ENCODE data around the gene PTPRJ. TPM values are rescaled to one million over a fixed set of nuclear protein-coding genes. Genes with fewer than 3 reads are reported as not detected.

PTPRJ gene
- total and polyA plus RNA-seq, 2 donors (not counting 3 experiments of a cell fraction or from before 2014, with no cell fraction given), result 3.1 to 7.7 TPM

- CTCF ChIA-PET, result interaction anchor here (1.2 to 1.4 kb wide), 2 partner anchors 9 to 15 kb away, joined by 3 read pairs; no protein-coding TSS in a partner anchor
- intact Hi-C loops (cut with micrococcal nuclease), result no loop called here
- POLR2A ChIA-PET, result no interaction called here
Measured at GRCh38 chr11:48078689-48079088, 98.3 kb downstream of the PTPRJ start.

More at GRCh38 chr11:48078689-48079088, 98.3 kb downstream of the PTPRJ start:
- FAIRE-seq, result no peak
- no peaks in the 10 kb centered on the region for H3K79me2 ChIP-seq (ENCODE audit: control insufficient read depth, insufficient read depth, low read length)
- no peaks in the 10 kb centered on the region for H3K9me1 ChIP-seq (replicated peaks; ENCODE audit: control insufficient read depth, extremely low read depth, insufficient read depth, low read length)
- DNase-seq (ENCODE audit: low read depth, low spot score), result no peak
- H3K4me3 ChIP-seq (replicated peaks in 1 of 3; ENCODE audit: insufficient read depth in 1 of 3, low read depth in 1 of 3, low read length in 3 of 3), result no peak overlapping the region
- TF ChIP-seq CTCF (IDR thresholded peaks at IDR 0.05; ENCODE audit: extremely low read depth in 1 of 2, insufficient read depth in 1 of 2, low read depth in 1 of 2, low read length in 2 of 2), result no peak
- TF ChIP-seq GATA2 (IDR thresholded peaks at IDR 0.05; ENCODE audit: insufficient read depth, insufficient read length, low read depth, low read length), result no peak
- TF ChIP-seq EZH2 (IDR thresholded peaks at IDR 0.05; ENCODE audit: borderline replicate concordance, low read depth, low read length, severe bottlenecking), result no peak
- no peak for TF ChIP-seq FOS (IDR thresholded peaks at IDR 0.05; ENCODE audit: borderline replicate concordance, insufficient read depth, low read length)
- TF ChIP-seq POLR2AphosphoS5 (IDR thresholded peaks at IDR 0.05; ENCODE audit: insufficient read depth, low read depth, low read length), result no peak
- no peak for TF ChIP-seq MYC (IDR thresholded peaks at IDR 0.05; ENCODE audit: low read depth, low read length)
- TF ChIP-seq, protein P1, sequence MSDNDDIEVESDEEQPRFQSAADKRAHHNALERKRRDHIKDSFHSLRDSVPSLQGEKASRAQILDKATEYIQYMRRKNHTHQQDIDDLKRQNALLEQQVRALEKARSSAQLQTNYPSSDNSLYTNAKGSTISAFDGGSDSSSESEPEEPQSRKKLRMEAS (IDR thresholded peaks at IDR 0.05; ENCODE audit: insufficient read depth, insufficient read length), result no peak
- TF ChIP-seq JUN (IDR thresholded peaks at IDR 0.05; ENCODE audit: borderline replicate concordance, insufficient read depth, insufficient read length, low read depth), result no peak
- no peak for TF ChIP-seq POLR2A (IDR thresholded peaks at IDR 0.05; ENCODE audit: low read depth, low read length)
- H4K20me1 ChIP-seq (replicated peaks; ENCODE audit: control insufficient read depth, extremely low read depth, insufficient read depth, low read length), result no peaks in the 10 kb centered on the region
- H3K27me3 ChIP-seq (ENCODE audit: control insufficient read depth in 2 of 2, insufficient read depth in 2 of 2, low read length in 2 of 2), result no peaks in the 10 kb centered on the region
- no peak overlapping the region for H3K9ac ChIP-seq (replicated peaks; ENCODE audit: extremely low read depth, insufficient read depth, low read length)
- no TSS peak for BruUV-seq (replicated peaks)
- no peaks in the 10 kb centered on the region for H3K36me3 ChIP-seq (ENCODE audit: control insufficient read depth in 2 of 2, extremely low read depth in 1 of 2, insufficient read depth in 2 of 2, low read length in 2 of 2)
- no peak overlapping the region for H2AFZ ChIP-seq (ENCODE audit: low read depth, low read length)
- no peak overlapping the region for H3K27ac ChIP-seq (ENCODE audit: insufficient read depth, low read depth, low read length)
- no peak overlapping the region for H3K4me2 ChIP-seq (ENCODE audit: insufficient read depth, low read length)
- dilution Hi-C loops (cut with MboI; ENCODE audit: extremely low pct_ligation_motif_present, low sequenced_read_pairs), result no loop called here
- H3K9me3 ChIP-seq (replicated peaks; ENCODE audit: control insufficient read depth, insufficient read depth, low read length), result no peaks in the 10 kb centered on the region
- H3K4me1 ChIP-seq (ENCODE audit: control insufficient read depth, extremely low read depth, insufficient read depth, low read length), result peaks cover 8% of the 10 kb centered on the region

All from endothelial cell of umbilical vein (primary cell).